ENCODE data around the gene RPLP2. TPM values are rescaled to one million over a fixed set of nuclear protein-coding genes. Genes with fewer than 3 reads are reported as not detected.

The RPLP2 gene
- total and polyA plus RNA-seq, 5 donors from 2014 or later, result 2,313 to 3,705 (median 2,852) TPM

GRCh38 chr11:771617-772204 is 38.1 kb upstream of the RPLP2 start:
- H3K27me3 Mint-ChIP-seq, result no peaks in the 10 kb centered on the region

GRCh38 chr11:772429-773390 is 37.1 kb upstream of the RPLP2 start:
- peak overlapping the region in 1 of 4 donors; percentile 38 for H3K4me3 Mint-ChIP-seq
- peaks cover 5% of the 10 kb centered on the region for H3K36me3 ChIP-seq (ENCODE audit: control insufficient read depth, insufficient read depth, low read length)
- peaks cover 0 to 19% (median 5%) of the 10 kb centered on the region in 4 donors for H3K4me1 Mint-ChIP-seq
- no peaks in the 10 kb centered on the region for H3K27me3 ChIP-seq (ENCODE audit: control insufficient read depth, insufficient read depth, low read length)
- no peaks in the 10 kb centered on the region for H3K27me3 Mint-ChIP-seq
- ATAC-seq (ENCODE audit: low read depth in 2 of 2), result no peak
- H3K4me3 ChIP-seq (ENCODE audit: low read depth, low read length), result no peak overlapping the region
- H3K27ac ChIP-seq (ENCODE audit: insufficient read depth, low read length, poor library complexity, severe bottlenecking), result no peak overlapping the region
- H3K9me3 Mint-ChIP-seq, result no peaks in the 10 kb centered on the region
- no peaks in the 10 kb centered on the region for H3K9me3 ChIP-seq (ENCODE audit: control insufficient read depth in 2 of 2, low read length in 2 of 2)
- no peaks in the 10 kb centered on the region for H3K36me3 Mint-ChIP-seq
- DNase-seq, result no peak
- H3K27ac Mint-ChIP-seq, result no peak overlapping the region
- peaks cover 17% of the 10 kb centered on the region for H3K4me1 ChIP-seq (ENCODE audit: control insufficient read depth, insufficient read depth, low read length, poor library complexity, severe bottlenecking)

More at GRCh38 chr11:771617-772204, 38.1 kb upstream of the RPLP2 start:
- DNase-seq, result no peak
- Histone ChIP-seq H3K27me3 (ENCODE audit: control insufficient read depth, insufficient read depth, low read length) (no peaks in the 10 kb centered on the region), H3K4me3 (ENCODE audit: low read depth, low read length) (no peak overlapping the region), H3K27ac (ENCODE audit: insufficient read depth, low read length, poor library complexity, severe bottlenecking) (no peak overlapping the region), H3K9me3 (ENCODE audit: control insufficient read depth in 2 of 2, low read length in 2 of 2) (no peaks in the 10 kb centered on the region), H3K4me1 (ENCODE audit: control insufficient read depth, insufficient read depth, low read length, poor library complexity, severe bottlenecking) (peaks cover 15% of the 10 kb centered on the region), H3K36me3 (ENCODE audit: control insufficient read depth, insufficient read depth, low read length) (peaks cover 8% of the 10 kb centered on the region)
- Mint-ChIP-seq H3K4me3 (no peak overlapping the region), H3K27ac (no peak overlapping the region), H3K4me1 (peaks cover 0 to 19% (median 5%) of the 10 kb centered on the region in 4 donors), H3K36me3 (no peaks in the 10 kb centered on the region), H3K9me3 (no peaks in the 10 kb centered on the region)
- ATAC-seq (ENCODE audit: low read depth in 2 of 2), result no peak

- ATAC-seq (ENCODE audit: low read depth in 2 of 2), result no peak
Observed at GRCh38 chr11:773425-773824, 36.3 kb upstream of the RPLP2 start.

GRCh38 chr11:773830-774229 is 35.9 kb upstream of the RPLP2 start:
- no peaks in the 10 kb centered on the region for H3K36me3 Mint-ChIP-seq
- Histone ChIP-seq H3K36me3 (ENCODE audit: control insufficient read depth, insufficient read depth, low read length) (peaks cover 5% of the 10 kb centered on the region), H3K4me1 (ENCODE audit: control insufficient read depth, insufficient read depth, low read length, poor library complexity, severe bottlenecking) (peaks cover 28% of the 10 kb centered on the region), H3K27ac (ENCODE audit: insufficient read depth, low read length, poor library complexity, severe bottlenecking) (no peak overlapping the region), H3K9me3 (ENCODE audit: control insufficient read depth in 2 of 2, low read length in 2 of 2) (no peaks in the 10 kb centered on the region), H3K27me3 (ENCODE audit: control insufficient read depth, insufficient read depth, low read length) (no peaks in the 10 kb centered on the region), H3K4me3 (ENCODE audit: low read depth, low read length) (no peak overlapping the region)
- H3K4me1 Mint-ChIP-seq, result peaks cover 0 to 26% (median 5%) of the 10 kb centered on the region in 4 donors
- no peaks in the 10 kb centered on the region for H3K9me3 Mint-ChIP-seq
- peak overlapping the region in 1 of 4 donors; percentile 85 for H3K4me3 Mint-ChIP-seq
- H3K27me3 Mint-ChIP-seq, result no peaks in the 10 kb centered on the region
- H3K27ac Mint-ChIP-seq, result peak overlapping the region in 1 of 3 donors; percentile 79
- DNase-seq (no peak), ATAC-seq (ENCODE audit: low read depth in 2 of 2) (no peak)

More at GRCh38 chr11:773425-773824, 36.3 kb upstream of the RPLP2 start:
- no peaks in the 10 kb centered on the region for H3K27me3 ChIP-seq (ENCODE audit: control insufficient read depth, insufficient read depth, low read length)
- no peaks in the 10 kb centered on the region for H3K9me3 ChIP-seq (ENCODE audit: control insufficient read depth in 2 of 2, low read length in 2 of 2)
- Mint-ChIP-seq H3K9me3 (no peaks in the 10 kb centered on the region), H3K27me3 (no peaks in the 10 kb centered on the region), H3K4me1 (peaks cover 0 to 25% (median 5%) of the 10 kb centered on the region in 4 donors), H3K4me3 (peak overlapping the region in 1 of 4 donors; percentile 85), H3K27ac (no peak overlapping the region), H3K36me3 (no peaks in the 10 kb centered on the region)
- no peak overlapping the region for H3K27ac ChIP-seq (ENCODE audit: insufficient read depth, low read length, poor library complexity, severe bottlenecking)
- H3K4me1 ChIP-seq (ENCODE audit: control insufficient read depth, insufficient read depth, low read length, poor library complexity, severe bottlenecking), result peaks cover 24% of the 10 kb centered on the region
- H3K4me3 ChIP-seq (ENCODE audit: low read depth, low read length), result no peak overlapping the region
- peaks cover 5% of the 10 kb centered on the region for H3K36me3 ChIP-seq (ENCODE audit: control insufficient read depth, insufficient read depth, low read length)
- DNase-seq, result no peak

GRCh38 chr11:774873-775592 is 34.7 kb upstream of the RPLP2 start:
- Histone ChIP-seq H3K36me3 (ENCODE audit: control insufficient read depth, insufficient read depth, low read length) (peaks cover 5% of the 10 kb centered on the region), H3K4me1 (ENCODE audit: control insufficient read depth, insufficient read depth, low read length, poor library complexity, severe bottlenecking) (peaks cover 30% of the 10 kb centered on the region), H3K9me3 (ENCODE audit: control insufficient read depth in 2 of 2, low read length in 2 of 2) (no peaks in the 10 kb centered on the region), H3K27ac (ENCODE audit: insufficient read depth, low read length, poor library complexity, severe bottlenecking) (no peak overlapping the region), H3K4me3 (ENCODE audit: low read depth, low read length) (no peak overlapping the region), H3K27me3 (ENCODE audit: control insufficient read depth, insufficient read depth, low read length) (no peaks in the 10 kb centered on the region)
- no peaks in the 10 kb centered on the region for H3K9me3 Mint-ChIP-seq
- no peak for DNase-seq
- H3K27me3 Mint-ChIP-seq, result no peaks in the 10 kb centered on the region
- peaks cover 0 to 36% (median 5%) of the 10 kb centered on the region in 4 donors for H3K4me1 Mint-ChIP-seq
- peak overlapping the region in 1 of 3 donors; percentile 51 for H3K27ac Mint-ChIP-seq
- H3K36me3 Mint-ChIP-seq, result no peaks in the 10 kb centered on the region
- H3K4me3 Mint-ChIP-seq, result peak overlapping the region; percentile 67 to 90 (median 82)
- ATAC-seq (ENCODE audit: low read depth in 2 of 2), result no peak

GRCh38 chr11:776263-776560 is 33.6 kb upstream of the RPLP2 start:
- Histone ChIP-seq H3K27ac (ENCODE audit: insufficient read depth, low read length, poor library complexity, severe bottlenecking) (no peak overlapping the region), H3K9me3 (ENCODE audit: control insufficient read depth in 2 of 2, low read length in 2 of 2) (no peaks in the 10 kb centered on the region), H3K4me3 (ENCODE audit: low read depth, low read length) (no peak overlapping the region), H3K36me3 (ENCODE audit: control insufficient read depth, insufficient read depth, low read length) (no peaks in the 10 kb centered on the region), H3K27me3 (ENCODE audit: control insufficient read depth, insufficient read depth, low read length) (no peaks in the 10 kb centered on the region), H3K4me1 (ENCODE audit: control insufficient read depth, insufficient read depth, low read length, poor library complexity, severe bottlenecking) (peaks cover 30% of the 10 kb centered on the region)
- H3K36me3 Mint-ChIP-seq, result no peaks in the 10 kb centered on the region
- no peaks in the 10 kb centered on the region for H3K27me3 Mint-ChIP-seq
- H3K9me3 Mint-ChIP-seq, result no peaks in the 10 kb centered on the region
- peaks cover 0 to 39% (median 5%) of the 10 kb centered on the region in 4 donors for H3K4me1 Mint-ChIP-seq
- H3K27ac Mint-ChIP-seq, result peak overlapping the region in 2 of 3 donors; percentile 51 to 77
- H3K4me3 Mint-ChIP-seq, result peak overlapping the region; percentile 67 to 93 (median 84)
- ATAC-seq (ENCODE audit: low read depth in 2 of 2) (no peak), DNase-seq (no peak)

GRCh38 chr11:776561-777287 is 33.0 kb upstream of the RPLP2 start:
- Mint-ChIP-seq H3K27ac (peak overlapping the region in 1 of 3 donors; percentile 77), H3K4me3 (peak overlapping the region; percentile 67 to 93 (median 84)), H3K4me1 (peaks cover 0 to 42% (median 5%) of the 10 kb centered on the region in 4 donors), H3K9me3 (no peaks in the 10 kb centered on the region), H3K36me3 (no peaks in the 10 kb centered on the region), H3K27me3 (no peaks in the 10 kb centered on the region)
- ATAC-seq (ENCODE audit: low read depth in 2 of 2), result peak; percentile 30 to 52
- H3K4me1 ChIP-seq (ENCODE audit: control insufficient read depth, insufficient read depth, low read length, poor library complexity, severe bottlenecking), result peaks cover 30% of the 10 kb centered on the region
- DNase-seq, result peak in 1 of 3 donors; percentile 46
- H3K4me3 ChIP-seq (ENCODE audit: low read depth, low read length), result no peak overlapping the region
- no peaks in the 10 kb centered on the region for H3K9me3 ChIP-seq (ENCODE audit: control insufficient read depth in 2 of 2, low read length in 2 of 2)
- no peaks in the 10 kb centered on the region for H3K27me3 ChIP-seq (ENCODE audit: control insufficient read depth, insufficient read depth, low read length)
- H3K36me3 ChIP-seq (ENCODE audit: control insufficient read depth, insufficient read depth, low read length), result no peaks in the 10 kb centered on the region
- peak overlapping the region; percentile 66 for H3K27ac ChIP-seq (ENCODE audit: insufficient read depth, low read length, poor library complexity, severe bottlenecking)

Measured in CD4-positive, CD25-positive, alpha-beta regulatory T cell (primary cell).